ENCODE measurements around the gene MEGF6. TPM values are rescaled to one million over a fixed set of nuclear protein-coding genes. Genes with fewer than 3 reads are reported as not detected.

The MEGF6 gene
- polyA plus RNA-seq, 1 donor (not counting 4 experiments of a cell fraction or from before 2014, with no cell fraction given), result 0.24 TPM

GRCh38 chr1:3514404-3514803 is 96.9 kb downstream of the MEGF6 start:
- H3K36me3 ChIP-seq (ENCODE audit: control insufficient read depth in 2 of 2, extremely low read depth in 1 of 2, insufficient read depth in 2 of 2, low read length in 2 of 2), result no peaks in the 10 kb centered on the region
- dilution Hi-C loops (cut with MboI; ENCODE audit: extremely low pct_ligation_motif_present, low sequenced_read_pairs), result no loop called here
- no peak overlapping the region for H3K4me3 ChIP-seq (ENCODE audit: control insufficient read depth in 2 of 3, extremely low read depth in 1 of 3, insufficient read depth in 2 of 3, low read depth in 1 of 3, low read length in 3 of 3)
- H3K27ac ChIP-seq (ENCODE audit: control insufficient read depth, insufficient read depth, low read length), result no peak overlapping the region
- no peak overlapping the region for H3K4me2 ChIP-seq (ENCODE audit: control insufficient read depth, extremely low read depth, insufficient read depth, low read depth, low read length)
- no peaks in the 10 kb centered on the region for H3K79me2 ChIP-seq (ENCODE audit: control insufficient read depth, insufficient read depth, low read length)
- no peak overlapping the region for H2AFZ ChIP-seq (ENCODE audit: control insufficient read depth, low read length)
- H3K27me3 ChIP-seq (ENCODE audit: control insufficient read depth, extremely low read depth, insufficient read depth, low read length), result no peaks in the 10 kb centered on the region
- no peaks in the 10 kb centered on the region for H4K20me1 ChIP-seq (ENCODE audit: control insufficient read depth, extremely low read depth, insufficient read depth, low read length)
- no peak overlapping the region for H3K9ac ChIP-seq (ENCODE audit: control insufficient read depth, extremely low read depth, insufficient read depth, low read length)
- FAIRE-seq, result no peak
- H3K9me3 ChIP-seq (ENCODE audit: control insufficient read depth, low read depth, low read length), result no peaks in the 10 kb centered on the region
- no peaks in the 10 kb centered on the region for H3K9me1 ChIP-seq (ENCODE audit: control insufficient read depth, extremely low read depth, insufficient read depth, low read length)
- TF ChIP-seq EZH2 (IDR thresholded peaks at IDR 0.05; ENCODE audit: low read length) (no peak), CTCF (optimal IDR thresholded peaks at IDR 0.05 in 1 of 3, IDR thresholded peaks at IDR 0.05 in 1 of 3, conservative IDR thresholded peaks at IDR 0.05 in 1 of 3; ENCODE audit: extremely low read depth in 1 of 3, insufficient read depth in 2 of 3, low read length in 3 of 3) (no peak)
- no peak for DNase-seq (ENCODE audit: low read depth, low spot score)
- H3K4me1 ChIP-seq (ENCODE audit: control insufficient read depth, extremely low read depth, insufficient read depth, low read length), result no peaks in the 10 kb centered on the region

GRCh38 chr1:3511856-3512255 is 99.5 kb downstream of the MEGF6 start:
- dilution Hi-C loops (cut with MboI; ENCODE audit: extremely low pct_ligation_motif_present, low sequenced_read_pairs), result no loop called here
- H3K79me2 ChIP-seq (ENCODE audit: control insufficient read depth, insufficient read depth, low read length), result no peaks in the 10 kb centered on the region
- no peak overlapping the region for H3K9ac ChIP-seq (ENCODE audit: control insufficient read depth, extremely low read depth, insufficient read depth, low read length)
- DNase-seq (ENCODE audit: low read depth, low spot score), result no peak
- no peaks in the 10 kb centered on the region for H3K36me3 ChIP-seq (ENCODE audit: control insufficient read depth in 2 of 2, extremely low read depth in 1 of 2, insufficient read depth in 2 of 2, low read length in 2 of 2)
- no peak for TF ChIP-seq CTCF (optimal IDR thresholded peaks at IDR 0.05 in 1 of 3, IDR thresholded peaks at IDR 0.05 in 1 of 3, conservative IDR thresholded peaks at IDR 0.05 in 1 of 3; ENCODE audit: extremely low read depth in 1 of 3, insufficient read depth in 2 of 3, low read length in 3 of 3)
- TF ChIP-seq EZH2 (IDR thresholded peaks at IDR 0.05; ENCODE audit: low read length), result no peak
- no peaks in the 10 kb centered on the region for H3K9me3 ChIP-seq (ENCODE audit: control insufficient read depth, low read depth, low read length)
- no peak for FAIRE-seq
- no peak overlapping the region for H3K4me2 ChIP-seq (ENCODE audit: control insufficient read depth, extremely low read depth, insufficient read depth, low read depth, low read length)
- no peak overlapping the region for H3K4me3 ChIP-seq (ENCODE audit: control insufficient read depth in 2 of 3, extremely low read depth in 1 of 3, insufficient read depth in 2 of 3, low read depth in 1 of 3, low read length in 3 of 3)
- peaks cover 6% of the 10 kb centered on the region for H3K27me3 ChIP-seq (ENCODE audit: control insufficient read depth, extremely low read depth, insufficient read depth, low read length)
- no peaks in the 10 kb centered on the region for H3K4me1 ChIP-seq (ENCODE audit: control insufficient read depth, extremely low read depth, insufficient read depth, low read length)
- H4K20me1 ChIP-seq (ENCODE audit: control insufficient read depth, extremely low read depth, insufficient read depth, low read length), result no peaks in the 10 kb centered on the region
- no peak overlapping the region for H3K27ac ChIP-seq (ENCODE audit: control insufficient read depth, insufficient read depth, low read length)
- no peaks in the 10 kb centered on the region for H3K9me1 ChIP-seq (ENCODE audit: control insufficient read depth, extremely low read depth, insufficient read depth, low read length)
- H2AFZ ChIP-seq (ENCODE audit: control insufficient read depth, low read length), result no peak overlapping the region
